Endothelial cell (in vitro differentiated cells): ENCODE measurements around the gene MEX3D. TPM values are rescaled to one million over a fixed set of nuclear protein-coding genes. Genes with fewer than 3 reads are reported as not detected.

Experiments used
- DNase-seq: peaks from one replicate; pipeline ENCODE4 v3.0.0; 2021; ENCODE audit warnings: low spot score
- H3K27ac Mint-ChIP-seq: one replicate; pipeline ENCODE4 v1.8.0; 2021; ENCODE audit warnings: mixed read lengths, inconsistent platforms; ENCODE audit not compliant: unreplicated experiment
- H3K27me3 Mint-ChIP-seq: one replicate; pipeline ENCODE4 v1.8.0; 2021; ENCODE audit warnings: mild to moderate bottlenecking, moderate library complexity, mixed read lengths, inconsistent platforms; ENCODE audit not compliant: unreplicated experiment
- H3K36me3 Mint-ChIP-seq: one replicate; pipeline ENCODE4 v1.8.0; 2021; ENCODE audit warnings: mild to moderate bottlenecking, low read depth, mixed read lengths, inconsistent platforms; ENCODE audit not compliant: unreplicated experiment
- H3K4me1 Mint-ChIP-seq: one replicate; pipeline ENCODE4 v1.8.0; 2021; ENCODE audit warnings: mild to moderate bottlenecking, mixed read lengths, inconsistent platforms; ENCODE audit not compliant: unreplicated experiment
- H3K4me3 Mint-ChIP-seq: one replicate; pipeline ENCODE4 v1.8.0; 2021; ENCODE audit warnings: mild to moderate bottlenecking, mixed read lengths, inconsistent platforms; ENCODE audit not compliant: unreplicated experiment
- H3K9me3 Mint-ChIP-seq: one replicate; pipeline ENCODE4 v1.8.0; 2021; ENCODE audit warnings: mixed read lengths, inconsistent platforms; ENCODE audit not compliant: unreplicated experiment
- CTCF ChIP-seq: fragments of 200-600 bp; sonication (generic); IDR thresholded peaks from one replicate; pipeline ENCODE4 v1.5.0; 2021; ENCODE audit warnings: antibody characterized with exemption; ENCODE audit not compliant: unreplicated experiment
- total RNA-seq: library from RNA; stranded (reverse); fragmentation: NEBNext Ultra II Directional; extraction: Animal tissue kit (Norgen Biotek cat#: 25700); gene quantifications from one replicate; pipeline ENCODE4 v1.2.1, GENCODE V29; 2021; ENCODE audit not compliant: unreplicated experiment

The MEX3D gene
- total RNA-seq, 1 donor from 2014 or later = 73.4 TPM

GRCh38 chr19:1574354-1575136 lies 6.4 kb upstream of the MEX3D start:
- no peak for TF ChIP-seq CTCF
- H3K4me3 Mint-ChIP-seq = peak overlapping the region; percentile 31
- no peak overlapping the region for H3K27ac Mint-ChIP-seq
- no peaks in the 10 kb centered on the region for H3K9me3 Mint-ChIP-seq
- peaks cover 6% of the 10 kb centered on the region for H3K4me1 Mint-ChIP-seq
- H3K36me3 Mint-ChIP-seq = peaks cover 10% of the 10 kb centered on the region
- peaks cover 28% of the 10 kb centered on the region for H3K27me3 Mint-ChIP-seq
- no peak for DNase-seq

DNA sequence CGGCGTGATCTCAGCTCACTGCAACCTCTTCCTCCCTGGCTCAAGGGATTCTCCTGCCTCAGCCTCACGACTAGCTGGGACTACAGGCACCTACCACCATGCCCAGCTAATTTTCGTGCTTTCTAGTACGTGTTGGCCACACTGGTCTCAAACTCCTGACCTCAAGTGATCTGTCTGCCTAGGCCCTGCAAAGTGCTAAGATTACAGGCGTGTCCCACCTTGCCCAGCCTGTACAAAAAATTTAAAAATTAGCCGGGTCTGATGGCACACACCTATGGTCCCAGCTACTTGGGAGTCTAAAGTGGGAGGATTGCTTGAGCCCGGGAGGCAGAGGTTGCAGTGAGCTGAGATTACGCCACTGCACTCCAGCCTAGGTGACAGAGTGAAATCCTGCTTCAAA lies 4.7 kb upstream of the MEX3D start:
- Mint-ChIP-seq H3K27ac (no peak overlapping the region), H3K36me3 (peaks cover 8% of the 10 kb centered on the region), H3K4me3 (no peak overlapping the region), H3K4me1 (peaks cover 6% of the 10 kb centered on the region), H3K9me3 (no peaks in the 10 kb centered on the region), H3K27me3 (peaks cover 36% of the 10 kb centered on the region)
- no peak for TF ChIP-seq CTCF
- DNase-seq = no peak

- H3K9me3 Mint-ChIP-seq = no peaks in the 10 kb centered on the region
- no peak overlapping the region for H3K4me3 Mint-ChIP-seq
- peaks cover 35% of the 10 kb centered on the region for H3K27me3 Mint-ChIP-seq
- H3K4me1 Mint-ChIP-seq = peaks cover 6% of the 10 kb centered on the region
- H3K36me3 Mint-ChIP-seq = peaks cover 8% of the 10 kb centered on the region
- no peak for DNase-seq
- no peak for TF ChIP-seq CTCF
- no peak overlapping the region for H3K27ac Mint-ChIP-seq
Observed at GRCh38 chr19:1571358-1571757, 3.2 kb upstream of the MEX3D start.

GRCh38 chr19:1570836-1571235 lies 2.7 kb upstream of the MEX3D start:
- Mint-ChIP-seq H3K27ac (no peak overlapping the region), H3K4me3 (no peak overlapping the region), H3K4me1 (peaks cover 6% of the 10 kb centered on the region), H3K9me3 (no peaks in the 10 kb centered on the region), H3K27me3 (peaks cover 36% of the 10 kb centered on the region), H3K36me3 (peaks cover 6% of the 10 kb centered on the region)
- no peak for TF ChIP-seq CTCF
- DNase-seq = no peak

DNA sequence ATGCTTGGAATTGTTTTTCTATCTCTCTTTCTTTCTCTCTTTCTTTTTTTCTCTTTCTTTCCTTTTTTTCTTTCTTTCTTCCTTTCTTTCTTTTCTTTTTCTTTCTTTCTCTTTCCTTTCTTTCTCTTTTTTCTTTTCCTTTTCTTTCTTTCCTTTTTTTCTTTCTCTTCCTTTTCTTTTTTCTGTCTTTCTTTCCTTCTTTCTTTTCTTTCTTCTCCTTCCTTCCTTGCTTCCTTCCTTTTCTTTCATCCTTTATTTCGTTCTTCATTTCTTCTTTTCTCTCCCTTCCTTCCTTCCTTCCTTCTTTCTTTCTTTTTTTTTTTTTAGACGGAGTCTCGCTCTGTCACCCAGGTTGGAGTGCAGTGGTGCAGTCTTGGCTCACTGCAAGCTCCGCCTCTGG lies 1.9 kb upstream of the MEX3D start:
- peaks cover 4% of the 10 kb centered on the region for H3K36me3 Mint-ChIP-seq
- peaks cover 37% of the 10 kb centered on the region for H3K27me3 Mint-ChIP-seq
- H3K4me3 Mint-ChIP-seq = peak overlapping the region; percentile 81
- peaks cover 9% of the 10 kb centered on the region for H3K4me1 Mint-ChIP-seq
- TF ChIP-seq CTCF = no peak
- DNase-seq = no peak
- H3K27ac Mint-ChIP-seq = peak overlapping the region; percentile 80
- no peaks in the 10 kb centered on the region for H3K9me3 Mint-ChIP-seq
